ENCODE data around the gene SRRM1. TPM values are rescaled to one million over a fixed set of nuclear protein-coding genes. Genes with fewer than 3 reads are reported as not detected.

SRRM1 gene
- total and polyA plus RNA-seq, 9 of the 15 experiments (the other 6 are each of a cell fraction or from before 2014, with no cell fraction given) = 54.5 to 268 (median 115) TPM

DNA sequence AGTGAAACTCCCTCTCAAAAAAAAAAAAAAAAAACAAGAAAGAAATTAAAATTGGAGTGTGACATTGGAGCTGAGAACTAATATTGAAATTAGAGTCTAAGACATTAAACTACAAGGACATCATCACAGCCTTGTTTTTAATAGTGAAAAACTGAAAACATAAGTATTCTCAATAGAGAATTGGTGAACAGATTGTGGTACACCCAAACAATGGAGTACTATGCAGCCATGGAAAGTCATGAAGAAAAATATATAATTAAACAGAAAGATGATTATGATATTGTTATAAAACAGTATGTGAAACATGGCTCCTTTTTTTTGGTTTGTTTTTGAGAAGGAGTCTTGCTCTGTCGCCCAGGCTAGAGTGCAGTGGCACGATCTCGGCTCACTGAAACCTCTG lies 43.8 kb upstream of the SRRM1 start:
- no peak for ATAC-seq
- in situ Hi-C loops (cut with MboI) = no loop called here
- Histone ChIP-seq H3K9ac (ENCODE audit: insufficient read depth in 1 of 2, low read depth in 2 of 2, low read length in 2 of 2) (no peak overlapping the region), H3K4me2 (ENCODE audit: insufficient read depth, low read length) (no peak overlapping the region), H3K9me1 (ENCODE audit: control insufficient read depth, insufficient read depth, low read length) (no peaks in the 10 kb centered on the region), H3K9me3 (replicated peaks; ENCODE audit: control insufficient read depth, insufficient read depth, low read depth, low read length) (no peaks in the 10 kb centered on the region), H4K20me1 (replicated peaks; ENCODE audit: control insufficient read depth, insufficient read depth, low read length) (0 out of 2 replicates have a peak, but pooled peaks cover 3% of the 10 kb centered on the region), H3K27ac (ENCODE audit: extremely low read depth, low read depth, low read length) (no peak overlapping the region), H3K36me3 (ENCODE audit: control insufficient read depth, insufficient read depth, low read length) (no peaks in the 10 kb centered on the region), H3K79me2 (ENCODE audit: control insufficient read depth, insufficient read depth, low read length) (no peaks in the 10 kb centered on the region), H3K4me3 (no peak overlapping the region), H3K4me1 (replicated peaks in 1 of 2; ENCODE audit: control insufficient read depth in 2 of 2, insufficient read depth in 2 of 2, low read length in 2 of 2) (no peaks in the 10 kb centered on the region; a peak in 2 of 5 replicates), H2AFZ (ENCODE audit: low read depth, low read length) (no peak overlapping the region), H3K27me3 (ENCODE audit: control insufficient read depth in 2 of 2, insufficient read depth in 2 of 2, low read length in 2 of 2) (peaks cover 12 to 24% of the 10 kb centered on the region in 2 experiments; a peak in 4 of 5 replicates)
- POLR2A ChIA-PET = no interaction called here
- 12% methylated on average over 3 of the region's 3 CpGs for WGBS (ENCODE audit: insufficient coverage, low coverage, missing lambda C conversion rate)
- FAIRE-seq = no peak
- CTCF ChIA-PET (ENCODE audit: low intra/inter-chr PET ratio) = no interaction called here
- BruUV-seq (replicated peaks) = no TSS peak
- TF ChIP-seq RREB1 (CRISPR knock-in tag; IDR thresholded peaks at IDR 0.05) (no peak), ATF7 (IDR thresholded peaks at IDR 0.05) (no peak), RBM25 (IDR thresholded peaks at IDR 0.05; ENCODE audit: low read depth, low read length, severe bottlenecking) (peak; percentile 22), MCM2 (IDR thresholded peaks at IDR 0.05; ENCODE audit: low read depth) (no peak), KHSRP (IDR thresholded peaks at IDR 0.05) (no peak), PHF8 (IDR thresholded peaks at IDR 0.05; ENCODE audit: borderline replicate concordance, low read length) (no peak), ZNF146 (CRISPR knock-in tag; IDR thresholded peaks at IDR 0.05; ENCODE audit: unreplicated experiment) (peak; percentile 56), ZNF707 (CRISPR knock-in tag; conservative IDR thresholded peaks at IDR 0.05) (no peak), ZNF253 (CRISPR knock-in tag; conservative IDR thresholded peaks at IDR 0.05) (no peak), ZFP36 (IDR thresholded peaks at IDR 0.05; ENCODE audit: low read depth, low read length, partially characterized antibody) (no peak), NKRF (IDR thresholded peaks at IDR 0.05; ENCODE audit: borderline replicate concordance) (no peak), SRSF1 (IDR thresholded peaks at IDR 0.05; ENCODE audit: low read depth, low read length) (no peak)
- intact Hi-C loops (cut with micrococcal nuclease) = no loop called here
- no peak for DNase-seq (ENCODE audit: extremely low read depth in 1 of 4, low spot score in 3 of 4)
